SHP77 treated with DMSO at 0.1 percent for 48 hours (cell line): Measurements from ENCODE around the gene FAM234A.
"Not testable (repeated sequence)": the region's sequence is repeated elsewhere in the genome, so short reads cannot be mapped to it uniquely, and the experiment has no call there.

Experiments
- DNase-seq: peaks from one replicate; lab custom pipeline; 2025; lab: John Stamatoyannopoulos, UW

The FAM234A gene

GRCh38 chr16:234468-235305 is at the start of gene FAM234A:
FAM234A (plus strand) TSS chr16:234821; CDS start chr16:254414, 19,593 bp downstream.
- peak; percentile 78 for DNase-seq

GRCh38 chr16:185213-185612 is 49.4 kb upstream of the FAM234A start:
- no peak for DNase-seq

- DNase-seq = no peak
Observed at GRCh38 chr16:185691-186090, 48.9 kb upstream of the FAM234A start.

GRCh38 chr16:187330-187729 is 47.3 kb upstream of the FAM234A start:
- no peak for DNase-seq

GRCh38 chr16:188674-189073 is 45.9 kb upstream of the FAM234A start:
- no peak for DNase-seq

GRCh38 chr16:189604-190186 is 44.9 kb upstream of the FAM234A start:
- DNase-seq = no peak

- no peak for DNase-seq
Observed at GRCh38 chr16:191831-192230, 42.8 kb upstream of the FAM234A start.

GRCh38 chr16:192686-193085 is 41.9 kb upstream of the FAM234A start:
- no peak for DNase-seq

GRCh38 chr16:193441-193840 is 41.2 kb upstream of the FAM234A start:
- DNase-seq = no peak

GRCh38 chr16:194516-194915 is 40.1 kb upstream of the FAM234A start:
- DNase-seq = no peak

GRCh38 chr16:200388-200787 is 34.2 kb upstream of the FAM234A start:
- DNase-seq = no peak

GRCh38 chr16:203246-203645 is 31.4 kb upstream of the FAM234A start:
- no peak for DNase-seq

- DNase-seq = not testable (repeated sequence)
Observed at GRCh38 chr16:204046-204445, 30.6 kb upstream of the FAM234A start.

GRCh38 chr16:209359-209758 is 25.3 kb upstream of the FAM234A start:
- DNase-seq = not testable (repeated sequence)

GRCh38 chr16:211631-212180 is 22.9 kb upstream of the FAM234A start:
- DNase-seq = not testable (repeated sequence)

- DNase-seq = no peak
Observed at GRCh38 chr16:212999-213398, 21.6 kb upstream of the FAM234A start.

GRCh38 chr16:220021-220420 is 14.6 kb upstream of the FAM234A start:
- no peak for DNase-seq

- DNase-seq = no peak
Observed at GRCh38 chr16:228151-228851, 6.3 kb upstream of the FAM234A start.

- peak; percentile 73 for DNase-seq
Observed at GRCh38 chr16:228852-229730, 5.5 kb upstream of the FAM234A start, which contains the start of gene LUC7L. LUC7L (minus strand) TSS chr16:229449; CDS start chr16:229339, 110 bp downstream.

- no peak for DNase-seq
Observed at GRCh38 chr16:229731-230281, 4.8 kb upstream of the FAM234A start.

GRCh38 chr16:230351-230750 is 4.3 kb upstream of the FAM234A start:
- DNase-seq = not testable (repeated sequence)
